ENCODE data around the gene CCDC138. TPM values are rescaled to one million over a fixed set of nuclear protein-coding genes. Genes with fewer than 3 reads are reported as not detected.

The CCDC138 gene
- total RNA-seq, 2 experiments from 2014 or later: 21.5 to 28.1 TPM

DNA sequence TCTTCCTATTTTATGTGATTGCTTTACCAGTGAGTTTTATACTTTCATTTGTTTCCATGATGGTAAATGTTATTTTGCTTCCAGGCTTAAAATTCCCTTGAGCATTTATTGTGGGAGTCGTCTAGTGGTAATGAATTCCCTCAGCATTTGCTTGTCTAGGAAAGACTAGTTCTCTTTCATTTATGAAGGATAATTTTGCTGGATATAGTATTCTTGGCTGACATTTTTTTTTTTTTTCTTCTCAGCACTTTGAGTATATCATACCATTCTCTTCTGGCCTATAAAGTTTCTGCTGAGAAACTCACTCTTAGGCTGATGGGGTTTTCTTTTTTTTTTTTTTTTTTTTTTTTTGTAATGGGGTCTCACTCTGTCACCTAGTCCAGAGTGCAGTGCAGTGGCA lies 103.3 kb downstream of the CCDC138 start:
- no peaks in the 10 kb centered on the region for H3K79me2 ChIP-seq (ENCODE audit: insufficient read depth, low read depth, low read length)
- no peak overlapping the region for H3K27ac ChIP-seq (ENCODE audit: low read depth, low read length, poor library complexity, severe bottlenecking)
- POLR2A ChIA-PET: no interaction called here
- no peak for DNase-seq (ENCODE audit: low spot score)
- TF ChIP-seq CTCF (conservative IDR thresholded peaks at IDR 0.05; ENCODE audit: low read length): no peak
- no peak for TF ChIP-seq EZH2phosphoT487 (IDR thresholded peaks at IDR 0.05; ENCODE audit: borderline replicate concordance, low read depth, low read length)
- H3K9me3 ChIP-seq (ENCODE audit: low read length): peaks cover 26% of the 10 kb centered on the region
- intact Hi-C loops (cut with micrococcal nuclease; ENCODE audit: unreplicated experiment): no loop called here
- no peak overlapping the region for H3K4me2 ChIP-seq (ENCODE audit: low read length)
- no peak overlapping the region for H2AFZ ChIP-seq (ENCODE audit: low read length)
- CTCF ChIA-PET (ENCODE audit: unreplicated experiment): no interaction called here
- no peaks in the 10 kb centered on the region for H3K9me2 ChIP-seq (ENCODE audit: insufficient read depth, low read length)
- H3K4me1 ChIP-seq (ENCODE audit: insufficient read depth, low read length, poor library complexity, severe bottlenecking): no peaks in the 10 kb centered on the region
- no peaks in the 10 kb centered on the region; the same call in 1 of the 2 replicates for H3K36me3 ChIP-seq (ENCODE audit: insufficient read depth, low read length)
- no peaks in the 10 kb centered on the region for H4K20me1 ChIP-seq (ENCODE audit: insufficient read depth, low read length)
- H3K4me3 ChIP-seq (ENCODE audit: low read depth, low read length, poor library complexity, severe bottlenecking): no peak overlapping the region
- BruUV-seq (replicated peaks): no TSS peak

GRCh38 chr2:108893277-108893676 lies 106.7 kb downstream of the CCDC138 start:
- no peak for DNase-seq (ENCODE audit: low spot score)
- intact Hi-C loops (cut with micrococcal nuclease; ENCODE audit: unreplicated experiment): no loop called here
- TF ChIP-seq CTCF (conservative IDR thresholded peaks at IDR 0.05; ENCODE audit: low read length): no peak
- no peak for TF ChIP-seq EZH2phosphoT487 (IDR thresholded peaks at IDR 0.05; ENCODE audit: borderline replicate concordance, low read depth, low read length)
- H3K4me1 ChIP-seq (ENCODE audit: insufficient read depth, low read length, poor library complexity, severe bottlenecking): no peaks in the 10 kb centered on the region
- H3K4me3 ChIP-seq (ENCODE audit: low read depth, low read length, poor library complexity, severe bottlenecking): no peak overlapping the region
- BruUV-seq (replicated peaks): no TSS peak
- H3K4me2 ChIP-seq (ENCODE audit: low read length): no peak overlapping the region
- no peaks in the 10 kb centered on the region for H3K79me2 ChIP-seq (ENCODE audit: insufficient read depth, low read depth, low read length)
- peaks cover 20% of the 10 kb centered on the region for H3K9me3 ChIP-seq (ENCODE audit: low read length)
- no peak overlapping the region for H2AFZ ChIP-seq (ENCODE audit: low read length)
- no peaks in the 10 kb centered on the region; the same call in 1 of the 2 replicates for H3K36me3 ChIP-seq (ENCODE audit: insufficient read depth, low read length)
- H3K9me2 ChIP-seq (ENCODE audit: insufficient read depth, low read length): no peaks in the 10 kb centered on the region
- H4K20me1 ChIP-seq (ENCODE audit: insufficient read depth, low read length): no peaks in the 10 kb centered on the region
- POLR2A ChIA-PET: no interaction called here
- CTCF ChIA-PET (ENCODE audit: unreplicated experiment): no interaction called here
- H3K27ac ChIP-seq (ENCODE audit: low read depth, low read length, poor library complexity, severe bottlenecking): no peak overlapping the region

DNA sequence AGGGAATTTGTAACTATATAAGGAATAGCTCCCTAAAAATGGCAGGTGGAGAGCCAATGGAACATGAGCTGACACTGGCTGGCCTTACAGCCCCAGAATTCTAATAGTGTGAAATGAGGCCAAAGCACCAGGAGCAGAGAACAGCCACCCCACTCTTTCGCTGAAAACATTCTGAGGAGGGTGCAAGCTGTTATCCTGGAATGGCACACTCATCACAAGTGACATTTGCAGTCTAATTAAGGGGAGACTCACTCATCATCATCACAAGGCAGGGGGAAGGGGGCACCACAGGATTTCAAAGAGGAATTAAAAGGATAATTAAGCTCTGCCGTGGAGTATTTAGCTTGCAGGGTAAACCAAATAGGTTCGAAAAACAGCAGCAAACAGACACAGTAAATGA lies 108.2 kb downstream of the CCDC138 start:
- ChIA-PET POLR2A (interaction anchor here (0.6 to 1.3 kb wide), 3 partner anchors 20 to 954 kb away, joined by 3 to 4 read pairs (median 3); no protein-coding TSS in a partner anchor), CTCF (ENCODE audit: unreplicated experiment) (no interaction called here)
- H2AFZ ChIP-seq (ENCODE audit: low read length): no peak overlapping the region
- peaks cover 15% of the 10 kb centered on the region for H3K9me3 ChIP-seq (ENCODE audit: low read length)
- TF ChIP-seq CTCF (conservative IDR thresholded peaks at IDR 0.05; ENCODE audit: low read length) (no peak), EZH2phosphoT487 (IDR thresholded peaks at IDR 0.05; ENCODE audit: borderline replicate concordance, low read depth, low read length) (no peak)
- no peaks in the 10 kb centered on the region for H3K79me2 ChIP-seq (ENCODE audit: insufficient read depth, low read depth, low read length)
- no TSS peak for BruUV-seq (replicated peaks)
- no peaks in the 10 kb centered on the region for H3K9me2 ChIP-seq (ENCODE audit: insufficient read depth, low read length)
- DNase-seq (ENCODE audit: low spot score): no peak
- H3K4me1 ChIP-seq (ENCODE audit: insufficient read depth, low read length, poor library complexity, severe bottlenecking): no peaks in the 10 kb centered on the region
- H3K27ac ChIP-seq (ENCODE audit: low read depth, low read length, poor library complexity, severe bottlenecking): no peak overlapping the region
- H4K20me1 ChIP-seq (ENCODE audit: insufficient read depth, low read length): no peaks in the 10 kb centered on the region
- H3K4me3 ChIP-seq (ENCODE audit: low read depth, low read length, poor library complexity, severe bottlenecking): no peak overlapping the region
- intact Hi-C loops (cut with micrococcal nuclease; ENCODE audit: unreplicated experiment): no loop called here
- H3K36me3 ChIP-seq (ENCODE audit: insufficient read depth, low read length): no peaks in the 10 kb centered on the region; the same call in 1 of the 2 replicates
- no peak overlapping the region for H3K4me2 ChIP-seq (ENCODE audit: low read length)
